ENCODE data around the gene CPT1C.

The CPT1C gene

GRCh38 chr19:49660338-49660961 is 30.5 kb upstream of the CPT1C start:
- DNase-seq (ENCODE audit: low read depth) = no peak

GRCh38 chr19:49662011-49662410 is 28.9 kb upstream of the CPT1C start:
- DNase-seq (ENCODE audit: low read depth) = no peak

- no peak for DNase-seq (ENCODE audit: low read depth)
Observed at GRCh38 chr19:49663224-49663623, 27.7 kb upstream of the CPT1C start.

GRCh38 chr19:49664171-49665035 is 26.5 kb upstream of the CPT1C start:
- peak; percentile 89 for DNase-seq (ENCODE audit: low read depth)

- no peak for DNase-seq (ENCODE audit: low read depth)
Observed at GRCh38 chr19:49665036-49665350, 25.9 kb upstream of the CPT1C start.

- DNase-seq (ENCODE audit: low read depth) = peak; percentile 98
Observed at GRCh38 chr19:49665351-49666119, 25.4 kb upstream of the CPT1C start, which contains the start of the genes BCL2L12 and IRF3. BCL2L12 (plus strand) TSS chr19:49665933; CDS start chr19:49666693, 760 bp downstream. IRF3 (minus strand) TSS chr19:49665857; CDS start chr19:49664838, 1,019 bp downstream.

GRCh38 chr19:49666120-49666444 is 24.8 kb upstream of the CPT1C start:
- no peak for DNase-seq (ENCODE audit: low read depth)

GRCh38 chr19:49667473-49667872 is 23.4 kb upstream of the CPT1C start:
- DNase-seq (ENCODE audit: low read depth) = no peak

GRCh38 chr19:49669516-49669915 is 21.4 kb upstream of the CPT1C start:
- DNase-seq (ENCODE audit: low read depth) = no peak

- peak; percentile 70 for DNase-seq (ENCODE audit: low read depth)
Observed at GRCh38 chr19:49672131-49672919, 18.6 kb upstream of the CPT1C start.

- DNase-seq (ENCODE audit: low read depth) = no peak
Observed at GRCh38 chr19:49676136-49676783, 14.7 kb upstream of the CPT1C start.

GRCh38 chr19:49676784-49677230 is 14.1 kb upstream of the CPT1C start:
- peak; percentile 97 for DNase-seq (ENCODE audit: low read depth)

GRCh38 chr19:49677231-49677900 is 13.6 kb upstream of the CPT1C start, which contains the start of gene PRMT1:
PRMT1 (plus strand) TSS chr19:49677271; CDS start chr19:49677281, 10 bp downstream.
- DNase-seq (ENCODE audit: low read depth) = peak; percentile 53

- DNase-seq (ENCODE audit: low read depth) = peak; percentile 75
Observed at GRCh38 chr19:49677901-49678674, 12.8 kb upstream of the CPT1C start.

- no peak for DNase-seq (ENCODE audit: low read depth)
Observed at GRCh38 chr19:49678985-49679770, 11.7 kb upstream of the CPT1C start.

- no peak for DNase-seq (ENCODE audit: low read depth)
Observed at GRCh38 chr19:49679771-49680413, 11.0 kb upstream of the CPT1C start.

GRCh38 chr19:49680421-49681351 is 10.2 kb upstream of the CPT1C start:
- peak; percentile 96 for DNase-seq (ENCODE audit: low read depth)
